ENCODE data around the gene ATPAF1. TPM values are rescaled to one million over a fixed set of nuclear protein-coding genes. Genes with fewer than 3 reads are reported as not detected.

The ATPAF1 gene
- total RNA-seq, 1 donor from 2014 or later = 55.1 TPM

- DNase-seq (ENCODE audit: low read depth) = no peak
Measured at GRCh38 chr1:46594063-46594462, 74.1 kb downstream of the ATPAF1 start.

GRCh38 chr1:46592823-46593222 is 75.3 kb downstream of the ATPAF1 start:
- DNase-seq (ENCODE audit: low read depth) = no peak

DNA sequence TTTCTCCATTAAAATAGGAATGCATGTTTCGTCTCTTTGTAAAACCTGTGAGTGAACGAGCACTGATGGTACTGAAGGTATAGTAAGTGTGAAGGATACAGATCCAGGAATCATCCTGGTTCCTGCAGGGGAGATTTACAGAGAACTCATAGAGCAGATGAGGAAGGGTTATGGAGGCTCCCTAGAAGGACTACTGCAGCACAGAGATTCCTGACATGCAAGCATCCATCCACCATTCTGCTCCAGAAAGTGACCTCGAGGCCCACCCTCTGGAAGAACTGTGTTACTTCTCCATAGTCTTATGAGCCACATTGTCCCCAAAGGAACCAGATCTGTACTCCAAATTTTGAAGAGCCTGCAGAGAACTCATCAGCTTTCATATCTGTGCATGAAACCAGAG is 78.6 kb downstream of the ATPAF1 start:
- no peak for DNase-seq (ENCODE audit: low read depth)

DNA sequence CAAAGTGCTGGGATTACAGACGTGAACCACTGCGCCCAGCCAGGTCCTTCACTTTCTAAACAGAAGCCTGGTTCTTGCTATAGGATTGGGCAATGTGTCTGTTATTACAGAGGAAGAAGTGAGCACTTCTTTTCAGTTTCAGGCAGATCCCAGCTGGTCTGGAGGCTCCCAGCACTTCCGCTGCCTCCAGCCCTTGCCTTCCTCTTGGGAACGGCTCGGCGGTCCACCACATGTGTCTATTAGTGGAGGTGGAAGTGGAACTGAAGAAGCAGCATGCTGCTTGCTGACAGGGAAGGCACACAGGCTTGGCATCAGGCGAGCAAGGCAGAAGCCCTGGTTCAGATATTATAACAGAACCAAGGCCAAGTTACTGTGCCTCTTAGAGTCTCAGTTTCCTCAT is 81.1 kb downstream of the ATPAF1 start:
- no peak for DNase-seq (ENCODE audit: low read depth)

DNA sequence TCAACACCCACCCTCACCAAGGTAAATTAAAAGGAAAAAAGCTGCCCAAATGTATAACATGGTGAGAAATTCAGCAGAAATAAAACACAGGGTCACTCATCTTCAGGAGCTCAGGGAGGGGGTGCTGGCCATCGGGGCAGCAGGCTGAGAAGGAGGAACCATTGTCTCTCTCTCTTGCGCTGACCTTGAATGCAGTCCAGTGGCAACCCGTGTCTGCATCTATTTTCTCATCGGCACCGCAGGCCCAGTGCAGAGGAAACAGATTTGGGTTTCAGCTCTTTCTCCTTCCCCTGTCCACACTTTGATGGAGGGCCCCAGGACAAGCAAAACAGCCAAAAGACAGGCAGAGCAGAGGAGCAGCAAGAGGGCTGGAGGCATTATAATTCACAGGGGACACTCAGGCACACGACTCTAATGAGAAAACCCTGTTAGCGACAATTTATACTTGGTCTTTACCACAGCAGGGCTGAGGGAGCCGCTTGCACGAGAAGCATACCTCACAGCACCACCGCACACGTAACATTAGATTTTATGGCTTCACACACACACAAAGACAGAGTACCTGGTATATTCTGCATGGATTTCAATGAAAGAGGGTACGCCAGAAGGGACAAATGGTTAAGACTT is 82.7 kb downstream of the ATPAF1 start:
- DNase-seq (ENCODE audit: low read depth) = no peak

GRCh38 chr1:46583494-46583893 is 84.7 kb downstream of the ATPAF1 start:
- no peak for DNase-seq (ENCODE audit: low read depth)

GRCh38 chr1:46582972-46583371 is 85.2 kb downstream of the ATPAF1 start:
- DNase-seq (ENCODE audit: low read depth) = no peak

Other genes with a start within 250 kb of the ATPAF1 start
- gene DMBX1, start 178.5 kb downstream of the ATPAF1 start, total RNA-seq = not detected in 2 replicates
- gene KNCN, start 116.7 kb downstream of the ATPAF1 start, total RNA-seq = not detected in 2 replicates
- 15.2 and 15.4 TPM in 2 replicates for gene MKNK1, start 64.1 kb downstream of the ATPAF1 start, total RNA-seq
- 13.3 and 14.5 TPM in 2 replicates for gene MOB3C, start 51.6 kb downstream of the ATPAF1 start, total RNA-seq
- gene TEX38, start 3.5 kb upstream of the ATPAF1 start, total RNA-seq = not detected in 2 replicates
- 50.9 and 56.8 TPM in 2 replicates for gene EFCAB14, start 50.8 kb upstream of the ATPAF1 start, total RNA-seq
- not detected in 2 replicates for gene CYP4B1, start 130.7 kb upstream of the ATPAF1 start, total RNA-seq